HG03066 (cell line): ENCODE results near the gene POLE3.
"Not testable (repeated sequence)": the region's sequence is repeated elsewhere in the genome, so short reads cannot be mapped to it uniquely, and the experiment has no call there.

Experiments used
- ATAC-seq: cut with Tn5 transposase; IDR thresholded peaks from one replicate; pipeline ENCODE4 v1.9.1; 2021; ENCODE audit warnings: low read depth; ENCODE audit not compliant: unreplicated experiment

The POLE3 gene

GRCh38 chr9:113410207-113410864, at the start of gene POLE3, which contains the start of gene C9orf43:
POLE3 (minus strand) TSS chr9:113410675; CDS start chr9:113410293, 382 bp downstream.
C9orf43 (plus strand) TSS chr9:113410747; CDS start chr9:113413494, 2,747 bp downstream.
- peak; percentile 96 for ATAC-seq

GRCh38 chr9:113456235-113456634, 45.8 kb upstream of the POLE3 start:
- ATAC-seq = no peak

- ATAC-seq = no peak
These were observed 44.7 kb upstream of the POLE3 start for GRCh38 chr9:113454914-113455761.

GRCh38 chr9:113452113-113452605, 41.7 kb upstream of the POLE3 start:
- no peak for ATAC-seq

GRCh38 chr9:113449376-113449775, 38.9 kb upstream of the POLE3 start:
- no peak for ATAC-seq

GRCh38 chr9:113446323-113446740, 35.9 kb upstream of the POLE3 start:
- no peak for ATAC-seq

- no peak for ATAC-seq
These were observed 34.3 kb upstream of the POLE3 start for GRCh38 chr9:113444736-113445135.

GRCh38 chr9:113437716-113438115, 27.2 kb upstream of the POLE3 start:
- not testable (repeated sequence) for ATAC-seq

- no peak for ATAC-seq
These were observed 26.4 kb upstream of the POLE3 start for GRCh38 chr9:113436728-113437515.

- ATAC-seq = no peak
These were observed 20.7 kb upstream of the POLE3 start for GRCh38 chr9:113431191-113431590.

GRCh38 chr9:113428062-113428615, 17.7 kb upstream of the POLE3 start:
- ATAC-seq = no peak

- ATAC-seq = no peak
These were observed 17.2 kb upstream of the POLE3 start for GRCh38 chr9:113427629-113428028.

- ATAC-seq = no peak
These were observed 16.2 kb upstream of the POLE3 start for GRCh38 chr9:113426701-113427100.

GRCh38 chr9:113425072-113425471, 14.6 kb upstream of the POLE3 start:
- no peak for ATAC-seq

- no peak for ATAC-seq
These were observed 11.3 kb upstream of the POLE3 start for GRCh38 chr9:113421726-113422125.

- ATAC-seq = no peak
These were observed 6.9 kb upstream of the POLE3 start for GRCh38 chr9:113417370-113417769.

GRCh38 chr9:113416149-113416721, 5.8 kb upstream of the POLE3 start:
- ATAC-seq = peak; percentile 99

GRCh38 chr9:113409883-113410206, 630 bp downstream of the POLE3 start:
- peak; percentile 1 for ATAC-seq

- ATAC-seq = no peak
These were observed 994 bp downstream of the POLE3 start for GRCh38 chr9:113409481-113409880.

- ATAC-seq = not testable (repeated sequence)
These were observed 3.5 kb downstream of the POLE3 start for GRCh38 chr9:113406873-113407511.
